Measurements from ENCODE around the gene AIRE.
"Not testable (repeated sequence)": the region's sequence is repeated elsewhere in the genome, so short reads cannot be mapped to it uniquely, and the experiment has no call there.

The AIRE gene

DNA sequence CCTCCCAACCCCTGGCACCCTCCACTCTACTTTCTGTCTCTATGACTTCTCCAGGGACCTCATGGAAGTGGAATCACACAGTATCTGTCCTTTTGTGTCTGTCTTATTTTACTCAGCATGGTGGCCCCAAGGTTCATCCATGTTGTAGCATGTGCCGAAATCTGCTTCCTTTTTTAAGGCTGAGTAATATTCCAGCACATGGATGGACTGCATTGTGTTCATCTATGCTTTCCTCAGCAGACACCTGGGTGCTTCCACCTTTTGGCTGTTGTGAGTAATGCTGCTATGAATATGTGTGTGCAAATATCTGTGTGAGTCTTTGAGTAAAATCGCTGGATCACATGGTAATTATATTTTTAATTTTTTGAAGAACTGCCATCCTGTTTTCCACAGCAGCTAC, 12.6 kb downstream of the AIRE start:
- TF ChIP-seq, protein P1, sequence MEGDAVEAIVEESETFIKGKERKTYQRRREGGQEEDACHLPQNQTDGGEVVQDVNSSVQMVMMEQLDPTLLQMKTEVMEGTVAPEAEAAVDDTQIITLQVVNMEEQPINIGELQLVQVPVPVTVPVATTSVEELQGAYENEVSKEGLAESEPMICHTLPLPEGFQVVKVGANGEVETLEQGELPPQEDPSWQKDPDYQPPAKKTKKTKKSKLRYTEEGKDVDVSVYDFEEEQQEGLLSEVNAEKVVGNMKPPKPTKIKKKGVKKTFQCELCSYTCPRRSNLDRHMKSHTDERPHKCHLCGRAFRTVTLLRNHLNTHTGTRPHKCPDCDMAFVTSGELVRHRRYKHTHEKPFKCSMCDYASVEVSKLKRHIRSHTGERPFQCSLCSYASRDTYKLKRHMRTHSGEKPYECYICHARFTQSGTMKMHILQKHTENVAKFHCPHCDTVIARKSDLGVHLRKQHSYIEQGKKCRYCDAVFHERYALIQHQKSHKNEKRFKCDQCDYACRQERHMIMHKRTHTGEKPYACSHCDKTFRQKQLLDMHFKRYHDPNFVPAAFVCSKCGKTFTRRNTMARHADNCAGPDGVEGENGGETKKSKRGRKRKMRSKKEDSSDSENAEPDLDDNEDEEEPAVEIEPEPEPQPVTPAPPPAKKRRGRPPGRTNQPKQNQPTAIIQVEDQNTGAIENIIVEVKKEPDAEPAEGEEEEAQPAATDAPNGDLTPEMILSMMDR (IDR thresholded peaks at IDR 0.05; ENCODE audit: control insufficient read depth, insufficient read depth, low read depth, low read length, missing control alignments), result peak; percentile 29
- H3K4me3 ChIP-seq (ENCODE audit: control insufficient read depth, low read depth, low read length), result no peak overlapping the region
- no peak for DNase-seq (ENCODE audit: low read depth)

DNA sequence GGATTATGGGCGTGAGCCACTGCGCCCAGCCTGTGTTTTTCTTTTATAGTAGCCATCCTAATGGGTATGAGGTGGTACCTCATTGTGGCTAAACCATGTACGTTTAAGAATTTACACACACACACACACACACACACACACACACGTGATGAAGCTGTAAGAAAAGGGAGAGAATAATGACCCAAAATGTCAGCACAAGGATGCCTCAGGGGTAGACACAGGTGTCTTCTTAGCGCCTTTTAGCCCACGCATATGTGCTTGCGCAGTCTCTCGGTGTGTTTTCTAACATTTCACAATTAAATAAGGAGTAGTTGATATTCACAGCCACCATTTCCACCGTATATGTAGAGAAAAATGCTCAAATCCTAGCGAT, 13.4 kb downstream of the AIRE start:
- TF ChIP-seq, protein P1 (IDR thresholded peaks at IDR 0.05; ENCODE audit: control insufficient read depth, insufficient read depth, low read depth, low read length, missing control alignments), result no peak
- peak overlapping the region; percentile 77 for H3K4me3 ChIP-seq (ENCODE audit: control insufficient read depth, low read depth, low read length)
- DNase-seq (ENCODE audit: low read depth), result no peak

DNA sequence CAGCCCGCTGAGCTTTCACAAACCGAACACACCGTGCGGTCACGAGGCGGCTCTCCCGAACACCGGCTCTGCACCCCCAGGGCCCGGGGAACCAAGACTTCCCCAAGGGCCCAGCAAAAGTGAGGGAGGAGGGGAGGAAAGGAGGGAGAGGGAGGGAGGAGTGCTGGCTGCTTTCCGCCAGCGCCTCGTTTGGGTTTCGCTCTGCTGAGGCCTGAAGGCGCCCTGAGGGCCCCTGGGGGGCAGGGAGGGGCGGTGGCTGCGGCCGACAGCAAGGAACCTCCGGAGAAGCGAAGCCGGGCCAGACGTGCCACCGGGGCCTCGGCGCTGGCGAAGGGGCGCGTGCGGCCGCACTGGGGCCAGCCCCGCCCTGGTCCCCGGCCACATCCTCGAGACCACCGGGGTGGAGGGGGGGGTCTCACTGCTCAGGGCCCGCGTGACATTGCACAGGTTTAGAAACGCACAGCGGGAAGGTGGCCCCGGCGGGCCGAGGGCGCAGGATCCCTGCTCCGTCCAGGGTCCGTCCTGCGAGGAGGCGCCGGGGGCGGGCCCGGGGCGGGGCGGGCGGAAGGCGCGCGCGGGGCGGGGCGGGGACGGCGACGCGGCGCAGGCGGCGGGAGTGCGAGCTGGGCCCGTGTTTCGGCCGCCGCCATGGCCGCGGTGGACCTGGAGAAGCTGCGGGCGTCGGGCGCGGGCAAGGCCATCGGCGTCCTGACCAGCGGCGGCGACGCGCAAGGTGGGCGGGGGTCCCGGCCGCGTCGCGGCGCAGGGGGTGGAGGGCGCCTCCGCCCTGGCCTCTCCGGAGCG, 14.0 kb downstream of the AIRE start, which contains the start of gene PFKL:
PFKL (plus strand) TSS at position 596 of the 804 bp plus-strand sequence; CDS start at position 649, 53 bp downstream.
- H3K4me3 ChIP-seq (ENCODE audit: control insufficient read depth, low read depth, low read length), result peak within 1 kb of the TSS; percentile 77
- no peak for DNase-seq (ENCODE audit: low read depth)
- TF ChIP-seq, protein P1 (IDR thresholded peaks at IDR 0.05; ENCODE audit: control insufficient read depth, insufficient read depth, low read depth, low read length, missing control alignments), result no peak

DNA sequence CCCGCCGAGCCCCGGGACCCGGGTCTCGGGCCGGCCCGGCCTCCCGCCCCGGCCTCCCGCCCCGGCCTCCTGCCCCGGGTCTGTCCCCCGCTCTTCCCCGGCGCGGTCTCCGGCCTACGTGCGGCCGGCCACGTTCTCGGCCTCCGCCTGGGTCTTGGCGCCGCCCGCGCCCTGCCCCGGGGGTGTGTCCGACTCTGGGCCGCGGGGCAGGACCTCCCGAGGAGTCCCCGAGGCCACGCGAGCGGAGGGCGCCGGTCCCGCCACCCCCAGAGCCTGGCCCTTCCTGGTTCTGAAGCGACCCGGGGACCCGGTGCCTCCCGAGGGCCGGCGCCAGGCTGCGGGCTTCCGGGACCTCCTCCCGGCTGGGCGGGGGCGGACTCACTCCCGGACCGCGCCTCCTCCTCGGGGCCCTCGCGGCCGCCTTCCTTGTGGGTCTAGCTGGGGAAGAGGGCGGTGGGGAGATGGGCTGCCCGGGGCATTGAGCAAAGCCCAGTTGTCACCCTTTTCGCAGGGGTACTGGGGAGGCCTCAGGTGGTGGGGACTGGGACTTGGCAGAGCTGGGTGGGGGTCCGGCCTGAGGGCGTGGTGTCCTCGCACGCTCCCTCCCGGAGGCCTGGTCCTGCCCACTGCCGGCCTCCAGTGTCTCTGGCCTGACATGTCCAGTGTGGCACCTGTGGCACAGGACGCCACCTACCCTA, 14.7 kb downstream of the AIRE start:
- TF ChIP-seq, protein P1 (IDR thresholded peaks at IDR 0.05; ENCODE audit: control insufficient read depth, insufficient read depth, low read depth, low read length, missing control alignments), result no peak
- DNase-seq (ENCODE audit: low read depth), result no peak

DNA sequence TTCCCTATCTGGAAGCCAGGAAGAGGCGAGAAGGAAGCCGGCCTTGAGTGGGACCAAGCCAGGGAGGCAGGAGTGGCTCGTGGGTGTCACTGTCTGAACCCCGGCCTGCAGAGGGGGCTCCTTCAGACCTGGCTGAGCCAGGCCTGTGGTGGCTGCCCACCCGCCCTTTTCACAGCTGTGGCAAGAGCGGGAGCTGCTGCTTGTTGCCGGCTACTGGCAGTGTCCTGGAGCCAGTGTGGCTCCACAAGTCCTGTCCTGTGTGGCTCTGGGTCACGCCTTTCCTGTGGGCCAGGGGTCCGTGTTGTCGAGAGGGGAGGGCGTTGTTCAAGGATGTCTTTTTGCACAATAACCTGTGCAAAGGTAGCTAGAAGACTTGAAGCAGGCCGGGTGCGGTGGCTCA, 15.5 kb downstream of the AIRE start:
- no peak for DNase-seq (ENCODE audit: low read depth)
- TF ChIP-seq, protein P1 (IDR thresholded peaks at IDR 0.05; ENCODE audit: control insufficient read depth, insufficient read depth, low read depth, low read length, missing control alignments), result no peak
- H3K4me3 ChIP-seq (ENCODE audit: control insufficient read depth, low read depth, low read length), result peak overlapping the region; percentile 77

More for the DNA sequence above, 14.7 kb downstream of the AIRE start:
- H3K4me3 ChIP-seq (ENCODE audit: control insufficient read depth, low read depth, low read length), result peak overlapping the region; percentile 77

DNA sequence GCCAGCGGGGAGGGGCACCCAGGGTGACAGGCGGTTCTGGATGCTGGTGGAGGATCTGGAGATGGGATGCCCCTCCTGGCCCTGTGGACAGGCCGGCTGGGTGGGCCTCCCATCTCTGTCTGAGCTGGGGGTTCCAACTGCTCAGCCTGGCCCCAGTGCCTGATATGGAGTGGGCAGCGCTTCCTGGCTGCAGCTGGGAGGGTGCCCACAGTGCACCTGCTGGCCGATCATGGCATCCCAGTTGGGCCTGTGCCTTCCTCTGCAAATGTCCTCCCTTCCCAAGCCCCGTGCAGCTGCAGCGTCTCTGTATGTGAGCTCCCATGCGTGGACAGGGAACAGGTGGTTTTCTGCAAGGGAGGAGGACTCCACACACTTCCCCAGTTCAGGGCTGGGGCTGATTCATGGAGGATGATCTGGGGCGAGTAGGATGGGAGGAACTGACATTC, 16.3 kb downstream of the AIRE start:
- TF ChIP-seq, protein P1 (IDR thresholded peaks at IDR 0.05; ENCODE audit: control insufficient read depth, insufficient read depth, low read depth, low read length, missing control alignments), result no peak
- no peak for DNase-seq (ENCODE audit: low read depth)
- no peak overlapping the region for H3K4me3 ChIP-seq (ENCODE audit: control insufficient read depth, low read depth, low read length)

DNA sequence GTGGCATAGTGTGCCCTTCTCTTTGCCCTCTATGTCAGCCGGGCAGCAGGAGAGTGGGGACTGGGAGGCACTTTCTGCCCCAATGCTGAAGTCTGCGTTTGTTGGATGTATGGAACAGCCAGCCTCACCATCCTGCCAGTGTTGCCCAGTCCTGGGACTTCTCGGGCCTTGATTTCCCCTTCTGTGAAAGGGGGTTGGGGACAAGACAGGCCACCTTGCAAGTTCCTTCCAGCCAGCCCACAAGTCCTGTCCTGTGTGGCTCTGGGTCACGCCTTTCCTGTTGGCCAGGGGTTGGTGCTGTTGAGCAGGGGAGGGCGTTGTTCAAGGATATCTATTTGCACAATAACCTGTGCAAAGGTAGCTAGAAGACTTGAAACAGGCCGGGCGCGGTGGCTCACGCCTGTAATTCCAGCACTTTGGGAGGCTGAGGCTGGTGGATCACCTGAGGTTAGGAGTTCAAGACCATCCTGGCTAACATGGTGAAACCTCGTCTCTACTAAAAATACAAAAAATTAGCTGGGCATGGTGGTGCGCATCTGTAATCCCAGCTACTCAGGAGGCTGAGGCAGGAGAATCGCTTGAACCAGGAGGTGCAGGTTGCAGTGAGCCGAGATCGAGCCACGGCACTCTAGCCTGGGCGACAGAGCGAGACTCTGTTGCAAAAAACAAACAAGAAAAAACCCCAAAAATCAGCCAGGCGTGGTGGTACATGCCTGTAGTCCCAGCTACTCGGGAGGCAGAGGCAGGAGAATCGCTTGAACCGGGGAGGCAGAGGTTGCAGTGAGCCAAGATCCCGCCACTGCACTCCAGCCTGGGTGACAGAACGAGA, 17.1 kb downstream of the AIRE start:
- not testable (repeated sequence) for H3K4me3 ChIP-seq (ENCODE audit: control insufficient read depth, low read depth, low read length); DNase-seq (ENCODE audit: low read depth)

Measured in AG09309 (cell line).